SK-N-SH (cell line): ENCODE data around the gene DGLUCY. TPM values are rescaled to one million over a fixed set of nuclear protein-coding genes. Genes with fewer than 3 reads are reported as not detected.
"Not testable (repeated sequence)": the region's sequence is repeated elsewhere in the genome, so short reads cannot be mapped to it uniquely, and the experiment has no call there.

ENCODE experiments used
- CTCF ChIA-PET: fragments of 300-600, 350-600 bp; formaldehyde crosslinking; extraction: SDS; loops from one replicate; lab custom pipeline; 2021; lab: Yijun Ruan, JAX
- POLR2A ChIA-PET: fragments of 350-600 bp; sonication (Branson Sonifier 250); formaldehyde crosslinking; extraction: SDS; loops from one replicate; lab custom pipeline; 2020; ENCODE audit warnings: antibody characterized with exemption, inconsistent platforms; lab: Yijun Ruan, JAX
- DNase-seq: peaks from one replicate; pipeline ENCODE4 v3.0.0; 2012
- H2AFZ ChIP-seq: fragments of 200-600 bp; sonication (generic); 2 replicates; pipeline ENCODE4 v1.8.1; 2016; ENCODE audit warnings: antibody characterized with exemption, mild to moderate bottlenecking, low read depth
- H3F3A ChIP-seq: fragments of 200-600 bp; sonication (generic); replicated peaks from 2 replicates; pipeline ENCODE3; 2016; ENCODE audit warnings: antibody characterized with exemption, mild to moderate bottlenecking; ENCODE audit not compliant: insufficient read depth
- H3K27ac ChIP-seq, 2 experiments: fragments of 200-500 bp in 1 of 2; fragments of 200-600 bp in 1 of 2; sonication (Bioruptor generic) in 1 of 2; sonication (generic), shearing (Covaris generic) in 1 of 2; 2 replicates each; pipeline versions ENCODE4 v1.5.1 to v1.6.1; 2014 to 2016; ENCODE audit warnings: low read depth in 2 of 2, inconsistent platforms in 1 of 2, low read length in 1 of 2, mild to moderate bottlenecking in 1 of 2, mixed read lengths in 1 of 2
- H3K27me3 ChIP-seq: fragments of 200-600 bp; sonication (generic), shearing (Covaris generic); 2 replicates; pipeline ENCODE4 v1.6.1; 2016; ENCODE audit warnings: mixed run types; ENCODE audit not compliant: insufficient read depth
- H3K36me3 ChIP-seq, 2 experiments: fragments of 200-500 bp in 1 of 2; fragments of 200-600 bp in 1 of 2; sonication (Bioruptor generic) in 1 of 2; sonication (generic) in 1 of 2; replicated peaks in 1 of 2; 2 replicates each; pipeline versions ENCODE3 to v1.5.1; 2014 to 2016; ENCODE audit warnings: low read length in 1 of 2, mild to moderate bottlenecking in 1 of 2; ENCODE audit not compliant: insufficient read depth in 2 of 2, control insufficient read depth in 1 of 2
- H3K4me1 ChIP-seq, 2 experiments: fragments of 200-500 bp in 1 of 2; fragments of 200-600 bp in 1 of 2; sonication (Bioruptor generic) in 1 of 2; sonication (generic), shearing (Covaris generic) in 1 of 2; 2 replicates each; pipeline versions ENCODE4 v1.5.1 to v1.6.1; 2014 to 2016; ENCODE audit warnings: low read depth in 1 of 2, low read length in 1 of 2, mixed run types in 1 of 2; ENCODE audit not compliant: insufficient read depth in 2 of 2, control insufficient read depth in 1 of 2
- H3K4me2 ChIP-seq: fragments of 200-600 bp; sonication (generic), shearing (Covaris generic); 2 replicates; pipeline ENCODE4 v1.6.1; 2017; ENCODE audit warnings: mixed run types
- H3K4me3 ChIP-seq, 2 experiments: fragments of 200-500 bp in 1 of 2; fragments of 200-600 bp in 1 of 2; sonication (Bioruptor generic) in 1 of 2; sonication (generic), shearing (Covaris generic) in 1 of 2; 2 replicates each; pipeline versions ENCODE4 v1.5.1 to v1.8.1; 2014 to 2016; ENCODE audit warnings: low read depth in 2 of 2, inconsistent platforms in 1 of 2, low read length in 1 of 2, mild to moderate bottlenecking in 1 of 2, mixed read lengths in 1 of 2, moderate library complexity in 1 of 2
- H3K79me2 ChIP-seq: fragments of 200-600 bp; sonication (generic); 2 replicates; pipeline ENCODE4 v1.8.1; 2017; ENCODE audit warnings: mild to moderate bottlenecking; ENCODE audit not compliant: insufficient read depth
- H3K9ac ChIP-seq: fragments of 200-600 bp; sonication (generic); 2 replicates; pipeline ENCODE4 v1.6.1; 2017; ENCODE audit warnings: mixed run types
- H3K9me2 ChIP-seq: fragments of 200-600 bp; sonication (generic); 2 replicates; pipeline ENCODE4 v1.6.1; 2017; ENCODE audit warnings: mixed run types
- H3K9me3 ChIP-seq: fragments of 200-600 bp; sonication (generic); 2 replicates; pipeline ENCODE4 v1.6.1; 2017; ENCODE audit warnings: mixed run types, mild to moderate bottlenecking, moderate library complexity
- H4K20me1 ChIP-seq: fragments of 200-600 bp; sonication (generic); 2 replicates; pipeline ENCODE4 v1.6.1; 2017; ENCODE audit warnings: mild to moderate bottlenecking, mixed run types; ENCODE audit not compliant: insufficient read depth
- ELF1 ChIP-seq: IDR thresholded peaks from 2 replicates; pipeline ENCODE4 v1.4.0; 2012
- EZH2phosphoT487 ChIP-seq: fragments of 200-600 bp; sonication (generic); IDR thresholded peaks from 2 replicates; pipeline ENCODE4 v1.6.1; 2017; ENCODE audit warnings: low read depth, mixed run types, mild to moderate bottlenecking, antibody characterized with exemption, moderate library complexity, borderline replicate concordance
- FOSL2 ChIP-seq: IDR thresholded peaks from 2 replicates; pipeline ENCODE4 v1.4.0; 2012; ENCODE audit warnings: low read depth, mild to moderate bottlenecking, moderate library complexity, borderline replicate concordance
- FOXJ3 ChIP-seq: sonication (generic); formaldehyde crosslinking; IDR thresholded peaks from 2 replicates; pipeline ENCODE4 v1.5.1; 2020; ENCODE audit warnings: mild to moderate bottlenecking, missing genetic modification reagents
- GATA2 ChIP-seq: sonication (generic); formaldehyde crosslinking; IDR thresholded peaks from 2 replicates; pipeline ENCODE4 v1.5.0; 2020; ENCODE audit warnings: mild to moderate bottlenecking, missing genetic modification reagents
- MEF2A ChIP-seq: IDR thresholded peaks from 2 replicates; pipeline ENCODE4 v1.4.0; 2012; ENCODE audit warnings: low read depth, borderline replicate concordance
- NFIC ChIP-seq: IDR thresholded peaks from 2 replicates; pipeline ENCODE4 v1.4.0; 2012; ENCODE audit warnings: borderline replicate concordance
- NRF1 ChIP-seq: IDR thresholded peaks from 2 replicates; pipeline ENCODE4 v1.6.1; 2012; ENCODE audit warnings: low read depth, mild to moderate bottlenecking, low read length
- POLR2AphosphoS5 ChIP-seq: IDR thresholded peaks from 2 replicates; pipeline ENCODE4 v1.6.1; 2012; ENCODE audit warnings: low read depth, low read length
- RFX5 ChIP-seq: IDR thresholded peaks from 2 replicates; pipeline ENCODE4 v1.6.1; 2012; ENCODE audit warnings: mild to moderate bottlenecking, improper control_type of control experiment, low read length
- RXRA ChIP-seq: IDR thresholded peaks from 2 replicates; pipeline ENCODE4 v1.4.0; 2012; ENCODE audit warnings: low read depth, mild to moderate bottlenecking, borderline replicate concordance
- SMC3 ChIP-seq: IDR thresholded peaks from 2 replicates; pipeline ENCODE4 v1.6.1; 2012; ENCODE audit warnings: low read depth, low read length, improper control_type of control experiment
- TAF1 ChIP-seq: IDR thresholded peaks from 2 replicates; pipeline ENCODE4 v1.6.1; 2012; ENCODE audit warnings: low read depth, mild to moderate bottlenecking, low read length, moderate library complexity, borderline replicate concordance
- TCF12 ChIP-seq: IDR thresholded peaks from 2 replicates; pipeline ENCODE4 v1.4.0; 2012
- YY1 ChIP-seq: IDR thresholded peaks from 2 replicates; pipeline ENCODE4 v1.4.0; 2012; ENCODE audit warnings: low read depth, mild to moderate bottlenecking
- WGBS: methylation state at CpG from one replicate; pipeline ENCODE4 v1.1.6; 2017; ENCODE audit warnings: low lambda C conversion rate; 5-methylcytosine and 5-hydroxymethylcytosine counted together
- polyA plus RNA-seq, 3 experiments: library from polyadenylated mRNA; depleted of rRNA; stranded (reverse); fragments of >200 nt; gene quantifications; 2 replicates each; pipeline ENCODE4 v1.2.3, GENCODE V29; 2012
- TF ChIP-seq, protein P1 (sequence below): fragments of 200-600 bp; sonication (generic); IDR thresholded peaks from 2 replicates; pipeline ENCODE4 v1.6.1; 2017; ENCODE audit warnings: antibody characterized with exemption, mild to moderate bottlenecking, moderate library complexity
- TF ChIP-seq, protein P2 (sequence below): IDR thresholded peaks from 2 replicates; pipeline ENCODE4 v1.4.0; 2012; ENCODE audit warnings: low read depth
- TF ChIP-seq, protein P3 (sequence below): IDR thresholded peaks from 2 replicates; pipeline ENCODE4; 2012

DGLUCY gene
- polyA plus RNA-seq, 1 of the 3 experiments (the other 2 are of a cell fraction), result 17.2 TPM

DNA sequence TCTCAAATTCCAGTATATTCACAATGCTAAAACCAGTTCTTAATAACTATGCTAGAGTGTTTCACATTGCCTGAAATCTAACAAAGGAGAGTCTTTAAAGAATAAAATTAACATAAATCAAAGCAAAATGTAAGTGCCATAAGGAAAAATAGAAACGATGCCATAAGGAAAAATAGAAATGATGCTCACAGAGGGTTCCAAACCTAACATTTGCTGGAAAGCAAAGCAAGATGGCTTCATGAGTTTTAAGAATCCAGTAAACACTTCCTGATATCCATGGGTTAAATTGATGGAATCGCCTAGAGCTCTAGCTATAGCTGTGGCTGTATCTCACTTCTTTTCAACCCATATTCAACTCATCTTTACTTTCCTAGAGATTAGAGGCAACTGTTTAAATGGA, 66.7 kb downstream of the DGLUCY start:
- H3K36me3 ChIP-seq, result peaks cover 0 to 2% of the 10 kb centered on the region in 2 experiments
- peaks cover 4% of the 10 kb centered on the region for H3F3A ChIP-seq
- no peak overlapping the region for H2AFZ ChIP-seq
- POLR2A ChIA-PET, result no interaction called here
- no peak for DNase-seq
- no peak overlapping the region for H3K4me3 ChIP-seq
- H3K4me2 ChIP-seq, result no peak overlapping the region
- H3K9me2 ChIP-seq, result no peaks in the 10 kb centered on the region
- no peaks in the 10 kb centered on the region for H3K79me2 ChIP-seq
- CTCF ChIA-PET, result interaction anchor here (12.8 to 13.2 kb wide), 2 partner anchors 108 to 279 kb away, joined by 270 to 391 read pairs; no protein-coding TSS in a partner anchor
- H3K27me3 ChIP-seq, result no peaks in the 10 kb centered on the region
- no peak overlapping the region for H3K9ac ChIP-seq
- no peaks in the 10 kb centered on the region for H4K20me1 ChIP-seq
- 95% methylated on average over 2 of the region's 2 CpGs for WGBS
- no peak overlapping the region for H3K27ac ChIP-seq
- H3K4me1 ChIP-seq, result peaks cover 0 to 4% of the 10 kb centered on the region in 2 experiments; a peak in 1 of 4 replicates
- TF ChIP-seq FOXJ3 (CRISPR knock-in tag) (no peak), GATA2 (CRISPR knock-in tag) (no peak), SMC3 (no peak), NFIC (no peak), NRF1 (no peak), RFX5 (no peak), YY1 (no peak), RXRA (no peak), MEF2A (no peak), EZH2phosphoT487 (no peak), ELF1 (no peak), TAF1 (no peak), TCF12 (no peak), FOSL2 (no peak), POLR2AphosphoS5 (no peak)
- TF ChIP-seq, protein P1, sequence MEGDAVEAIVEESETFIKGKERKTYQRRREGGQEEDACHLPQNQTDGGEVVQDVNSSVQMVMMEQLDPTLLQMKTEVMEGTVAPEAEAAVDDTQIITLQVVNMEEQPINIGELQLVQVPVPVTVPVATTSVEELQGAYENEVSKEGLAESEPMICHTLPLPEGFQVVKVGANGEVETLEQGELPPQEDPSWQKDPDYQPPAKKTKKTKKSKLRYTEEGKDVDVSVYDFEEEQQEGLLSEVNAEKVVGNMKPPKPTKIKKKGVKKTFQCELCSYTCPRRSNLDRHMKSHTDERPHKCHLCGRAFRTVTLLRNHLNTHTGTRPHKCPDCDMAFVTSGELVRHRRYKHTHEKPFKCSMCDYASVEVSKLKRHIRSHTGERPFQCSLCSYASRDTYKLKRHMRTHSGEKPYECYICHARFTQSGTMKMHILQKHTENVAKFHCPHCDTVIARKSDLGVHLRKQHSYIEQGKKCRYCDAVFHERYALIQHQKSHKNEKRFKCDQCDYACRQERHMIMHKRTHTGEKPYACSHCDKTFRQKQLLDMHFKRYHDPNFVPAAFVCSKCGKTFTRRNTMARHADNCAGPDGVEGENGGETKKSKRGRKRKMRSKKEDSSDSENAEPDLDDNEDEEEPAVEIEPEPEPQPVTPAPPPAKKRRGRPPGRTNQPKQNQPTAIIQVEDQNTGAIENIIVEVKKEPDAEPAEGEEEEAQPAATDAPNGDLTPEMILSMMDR, result no peak
- TF ChIP-seq, protein P2, sequence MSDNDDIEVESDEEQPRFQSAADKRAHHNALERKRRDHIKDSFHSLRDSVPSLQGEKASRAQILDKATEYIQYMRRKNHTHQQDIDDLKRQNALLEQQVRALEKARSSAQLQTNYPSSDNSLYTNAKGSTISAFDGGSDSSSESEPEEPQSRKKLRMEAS, result no peak
- TF ChIP-seq, protein P3, sequence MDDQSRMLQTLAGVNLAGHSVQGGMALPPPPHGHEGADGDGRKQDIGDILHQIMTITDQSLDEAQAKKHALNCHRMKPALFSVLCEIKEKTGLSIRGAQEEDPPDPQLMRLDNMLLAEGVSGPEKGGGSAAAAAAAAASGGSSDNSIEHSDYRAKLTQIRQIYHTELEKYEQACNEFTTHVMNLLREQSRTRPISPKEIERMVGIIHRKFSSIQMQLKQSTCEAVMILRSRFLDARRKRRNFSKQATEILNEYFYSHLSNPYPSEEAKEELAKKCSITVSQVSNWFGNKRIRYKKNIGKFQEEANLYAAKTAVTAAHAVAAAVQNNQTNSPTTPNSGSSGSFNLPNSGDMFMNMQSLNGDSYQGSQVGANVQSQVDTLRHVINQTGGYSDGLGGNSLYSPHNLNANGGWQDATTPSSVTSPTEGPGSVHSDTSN, result no peak
- no peaks in the 10 kb centered on the region for H3K9me3 ChIP-seq

DNA sequence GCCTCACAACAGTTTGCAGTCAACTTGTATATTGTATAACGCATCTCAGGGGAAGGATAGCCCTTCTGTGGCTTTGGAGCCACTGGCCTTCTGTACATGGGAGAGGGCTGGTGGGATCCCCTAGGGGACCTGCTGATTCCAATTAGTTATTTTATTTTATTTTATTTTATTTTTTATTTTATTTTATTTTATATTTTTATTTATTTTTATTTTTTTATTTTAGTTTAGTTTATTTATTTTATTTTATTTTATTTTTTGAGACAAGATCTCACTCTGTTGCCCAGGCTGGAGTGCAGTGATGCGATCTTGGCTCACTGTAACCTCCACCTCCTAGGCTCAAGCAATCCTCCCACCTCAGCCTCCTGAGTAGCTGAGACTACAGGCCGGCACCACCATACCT, 68.9 kb downstream of the DGLUCY start:
- H3K4me3 ChIP-seq, H3K79me2 ChIP-seq, H3K9ac ChIP-seq, H3K4me1 ChIP-seq, H3K4me2 ChIP-seq, H3K27ac ChIP-seq, H3K36me3 ChIP-seq, H3F3A ChIP-seq, H3K9me3 ChIP-seq, H3K9me2 ChIP-seq, POLR2A ChIA-PET, H2AFZ ChIP-seq, DNase-seq, H4K20me1 ChIP-seq, H3K27me3 ChIP-seq: not testable (repeated sequence)
- CTCF ChIA-PET, result interaction anchor here (3.9 kb wide), 1 partner anchor 9 kb away, joined by 26 read pairs; no protein-coding TSS in a partner anchor
- 89% methylated on average over 3 of the region's 3 CpGs for WGBS
